HepG2 (cell line): Measurements from ENCODE around the gene CLIP2. TPM values are rescaled to one million over a fixed set of nuclear protein-coding genes. Genes with fewer than 3 reads are reported as not detected.
A peak's percentile ranks its signal among the peaks of the same experiment; 100 is the strongest.

Experiments used
- BCL3 ChIP-seq: sonication (generic); formaldehyde crosslinking; IDR thresholded peaks from 2 replicates; pipeline ENCODE4 v1.5.1; 2020; ENCODE audit warnings: mild to moderate bottlenecking, missing genetic modification reagents, moderate library complexity
- BCL6 ChIP-seq: IDR thresholded peaks from 2 replicates; pipeline ENCODE4 v1.6.1; 2016; ENCODE audit warnings: missing genetic modification reagents, missing compliant biosample characterization
- EED ChIP-seq: sonication (generic); formaldehyde crosslinking; IDR thresholded peaks from 2 replicates; pipeline ENCODE4 v1.5.0; 2020; ENCODE audit warnings: mild to moderate bottlenecking, missing genetic modification reagents
- ETV6 ChIP-seq: sonication (generic); formaldehyde crosslinking; conservative IDR thresholded peaks from 2 replicates; pipeline ENCODE4 v1.4.0; 2020; ENCODE audit warnings: missing genetic modification reagents
- FOXA1 ChIP-seq, 2 experiments: fragments of 450-650 bp in 1 of 2; sonication (generic) in 1 of 2; formaldehyde crosslinking in 1 of 2; IDR thresholded peaks; 2 replicates each; pipeline versions ENCODE4 v1.4.0 to v1.6.1; 2016 to 2020; ENCODE audit warnings: missing genetic modification reagents in 1 of 2
- HIVEP1 ChIP-seq: sonication (generic); formaldehyde crosslinking; IDR thresholded peaks from 2 replicates; pipeline ENCODE4 v1.4.0; 2020; ENCODE audit warnings: mild to moderate bottlenecking, missing genetic modification reagents
- HNF4A ChIP-seq: sonication (generic); formaldehyde crosslinking; IDR thresholded peaks from 2 replicates; pipeline ENCODE4 v1.4.0; 2020; ENCODE audit warnings: missing genetic modification reagents
- IRF1 ChIP-seq: sonication (generic); formaldehyde crosslinking; IDR thresholded peaks from 2 replicates; pipeline ENCODE4 v1.4.0; 2020; ENCODE audit warnings: low read depth, mild to moderate bottlenecking, missing genetic modification reagents
- MAZ ChIP-seq, 2 experiments: sonication (generic) in 1 of 2; formaldehyde crosslinking in 1 of 2; IDR thresholded peaks; 2 replicates each; pipeline versions ENCODE4 v1.5.0 to v1.6.1; 2012 to 2020; ENCODE audit warnings: low read depth in 2 of 2, mild to moderate bottlenecking in 2 of 2, borderline replicate concordance in 1 of 2, improper control_type of control experiment in 1 of 2, low read length in 1 of 2, missing genetic modification reagents in 1 of 2, moderate library complexity in 1 of 2
- SP5 ChIP-seq: IDR thresholded peaks from 2 replicates; pipeline ENCODE4 v1.6.1; 2016; ENCODE audit warnings: low read depth, borderline replicate concordance
- STAG1 ChIP-seq: sonication (generic); formaldehyde crosslinking; IDR thresholded peaks from 2 replicates; pipeline ENCODE4 v1.4.0; 2020; ENCODE audit warnings: missing genetic modification reagents
- TIGD3 ChIP-seq: sonication (generic); formaldehyde crosslinking; IDR thresholded peaks from 2 replicates; pipeline ENCODE4 v1.5.1; 2020; ENCODE audit warnings: mild to moderate bottlenecking, missing genetic modification reagents, borderline replicate concordance
- ZNF205 ChIP-seq: IDR thresholded peaks from 2 replicates; pipeline ENCODE4 v1.6.1; 2018; ENCODE audit warnings: missing biosample characterization, missing genetic modification reagents
- ZNF292 ChIP-seq: sonication (generic); formaldehyde crosslinking; IDR thresholded peaks from 2 replicates; pipeline ENCODE4 v1.8.1; 2022; ENCODE audit warnings: mild to moderate bottlenecking, low read depth, missing genetic modification reagents, borderline replicate concordance
- ZNF30 ChIP-seq: sonication (generic); formaldehyde crosslinking; IDR thresholded peaks from 2 replicates; pipeline ENCODE4 v1.5.0; 2020; ENCODE audit warnings: mild to moderate bottlenecking, missing genetic modification reagents
- ZNF446 ChIP-seq: sonication (generic); formaldehyde crosslinking; IDR thresholded peaks from 2 replicates; pipeline ENCODE4 v1.5.0; 2020; ENCODE audit warnings: mild to moderate bottlenecking, missing genetic modification reagents
- ZNF503 ChIP-seq: sonication (generic); formaldehyde crosslinking; IDR thresholded peaks from 2 replicates; pipeline ENCODE4 v1.4.0; 2020; ENCODE audit warnings: missing genetic modification reagents
- ZNF510 ChIP-seq: sonication (generic); formaldehyde crosslinking; IDR thresholded peaks from 2 replicates; pipeline ENCODE4 v1.4.0; 2020; ENCODE audit warnings: low read depth, mild to moderate bottlenecking, missing genetic modification reagents
- ZNF772 ChIP-seq: sonication (generic); formaldehyde crosslinking; IDR thresholded peaks from 2 replicates; pipeline ENCODE4 v1.5.0; 2020; ENCODE audit warnings: mild to moderate bottlenecking, missing genetic modification reagents
- polyA plus RNA-seq, 8 experiments: library from polyadenylated mRNA; depleted of rRNA in 3 of 8; stranded (reverse) in 7 of 8; unstranded in 1 of 8; fragments of >200 nt; fragmentation: Illumina TruSeq in 4 of 8; extraction: Trizol in 4 of 8; gene quantifications; 2 replicates each; pipeline versions ENCODE4 v1.2.1 to v1.2.3, GENCODE V29; 2011 to 2016; ENCODE audit warnings: low read depth in 4 of 8, missing spikeins in 1 of 8, mixed read lengths in 1 of 8; ENCODE audit not compliant: insufficient read depth in 1 of 8
- total RNA-seq, 5 experiments: library from RNA; depleted of rRNA; stranded (reverse); fragments of >200 nt; fragmentation: Illumina TruSeq; extraction: Trizol; gene quantifications; 2 replicates each; pipeline ENCODE4 v1.2.3, GENCODE V29; 2016; ENCODE audit warnings: low read depth in 1 of 5

Gene CLIP2
- total and polyA plus RNA-seq, 2 of the 13 experiments (the other 11 are each of a cell fraction or from before 2014, with no cell fraction given), result 6.5 to 17.4 TPM

- TF ChIP-seq BCL3, result no peak
- no peak for TF ChIP-seq ZNF205 (CRISPR knock-in tag)
- no peak for TF ChIP-seq ZNF446 (CRISPR knock-in tag)
- 0 out of 2 replicates have a peak, but pooled peaks have one; percentile 47 for TF ChIP-seq EED (CRISPR knock-in tag)
- TF ChIP-seq ZNF292 (CRISPR knock-in tag), result peak; percentile 27; the same call in 1 of the 2 replicates
- peak; percentile 82 for TF ChIP-seq ZNF503 (CRISPR knock-in tag)
- TF ChIP-seq MAZ (IDR thresholded peaks at IDR 0.05; ENCODE audit: borderline replicate concordance, low read depth, low read length), result no peak
- TF ChIP-seq MAZ (CRISPR knock-in tag; IDR thresholded peaks at IDR 0.05; ENCODE audit: low read depth), result peak; percentile 68; the same call in 1 of the 2 replicates
- TF ChIP-seq TIGD3, result no peak
- peak; percentile 84; the same call in 1 of the 2 replicates for TF ChIP-seq ETV6 (CRISPR knock-in tag)
- no peak for TF ChIP-seq FOXA1 (IDR thresholded peaks at IDR 0.05)
- peak; percentile 64 for TF ChIP-seq FOXA1 (CRISPR knock-in tag; IDR thresholded peaks at IDR 0.05)
- TF ChIP-seq BCL6, result peak; percentile 92
- no peak for TF ChIP-seq HIVEP1 (CRISPR knock-in tag)
- peak; percentile 55; the same call in 1 of the 2 replicates for TF ChIP-seq HNF4A (CRISPR knock-in tag)
- TF ChIP-seq ZNF30 (CRISPR knock-in tag), result no peak
- no peak; the same call in 1 of the 2 replicates for TF ChIP-seq STAG1
- peak; percentile 96 for TF ChIP-seq SP5
- TF ChIP-seq IRF1, result no peak
- no peak for TF ChIP-seq ZNF510 (CRISPR knock-in tag)
- TF ChIP-seq ZNF772 (CRISPR knock-in tag), result 0 out of 2 replicates have a peak, but pooled peaks have one; percentile 67
These were observed 5.2 kb downstream of the CLIP2 start (continued) for GRCh38 chr7:74294191-74294998.
